GM10248 (cell line): ENCODE results near the gene TRIM2.

ENCODE experiments used
- CTCF ChIA-PET: fragments of 300-600 bp; sonication (Branson Sonifier 250); formaldehyde crosslinking; extraction: SDS; loops from one replicate; lab custom pipeline; 2021; ENCODE audit warnings: antibody characterized with exemption; lab: Yijun Ruan, JAX
- POLR2A ChIA-PET: fragments of 350-650 bp; sonication (Branson Sonifier 250); formaldehyde crosslinking; extraction: SDS; loops from one replicate; lab custom pipeline; 2020; ENCODE audit warnings: antibody characterized with exemption; lab: Yijun Ruan, JAX
- DNase-seq: peaks from one replicate; pipeline ENCODE4 v3.0.0; 2012; ENCODE audit errors: extremely low spot score
- CTCF ChIP-seq: IDR thresholded peaks from 2 replicates; pipeline ENCODE4 v1.5.1; 2012; ENCODE audit warnings: mild to moderate bottlenecking, low read depth; ENCODE audit errors: extremely low read depth, missing control alignments, control extremely low read depth

The TRIM2 gene

GRCh38 chr4:153276971-153277370 lies 72.7 kb downstream of the TRIM2 start:
- ChIA-PET CTCF (interaction anchor here (1.0 to 1.8 kb wide), 5 partner anchors 9 to 191 kb away, joined by 3 to 4 read pairs (median 4); no protein-coding TSS in a partner anchor), POLR2A (no interaction called here)
- TF ChIP-seq CTCF: no peak
- no peak for DNase-seq

GRCh38 chr4:153281476-153281875 lies 77.2 kb downstream of the TRIM2 start:
- no peak for TF ChIP-seq CTCF
- CTCF ChIA-PET: interaction anchor here (0.8 to 1.2 kb wide), 2 partner anchors 33 to 65 kb away, joined by 3 read pairs; no protein-coding TSS in a partner anchor
- POLR2A ChIA-PET: no interaction called here

GRCh38 chr4:153282023-153282422 lies 77.8 kb downstream of the TRIM2 start:
- ChIA-PET POLR2A (no interaction called here), CTCF (interaction anchor here (0.8 kb wide), 2 partner anchors 33 to 135 kb away, joined by 3 read pairs; no protein-coding TSS in a partner anchor)
- no peak for TF ChIP-seq CTCF

More at GRCh38 chr4:153281476-153281875, 77.2 kb downstream of the TRIM2 start:
- DNase-seq: no peak

GRCh38 chr4:153283260-153283659 lies 79.0 kb downstream of the TRIM2 start:
- ChIA-PET POLR2A (no interaction called here), CTCF (no interaction called here)
- no peak for TF ChIP-seq CTCF
- DNase-seq: no peak

More at GRCh38 chr4:153282023-153282422, 77.8 kb downstream of the TRIM2 start:
- DNase-seq: no peak

GRCh38 chr4:153290134-153290533 lies 85.9 kb downstream of the TRIM2 start:
- no peak for TF ChIP-seq CTCF
- no peak for DNase-seq
- CTCF ChIA-PET: interaction anchor here (1.9 kb wide), 1 partner anchor 16 kb away, joined by 5 read pairs; no protein-coding TSS in a partner anchor

GRCh38 chr4:153291562-153291961 lies 87.3 kb downstream of the TRIM2 start:
- ChIA-PET POLR2A (no interaction called here), CTCF (interaction anchor here (0.8 to 1.9 kb wide), 2 partner anchors 14 to 15 kb away, joined by 3 to 5 read pairs; no protein-coding TSS in a partner anchor)
- no peak for DNase-seq
- TF ChIP-seq CTCF: no peak

More at GRCh38 chr4:153290134-153290533, 85.9 kb downstream of the TRIM2 start:
- POLR2A ChIA-PET: no interaction called here
